ENCODE data around the gene EPB41L2.

EPB41L2 gene

DNA sequence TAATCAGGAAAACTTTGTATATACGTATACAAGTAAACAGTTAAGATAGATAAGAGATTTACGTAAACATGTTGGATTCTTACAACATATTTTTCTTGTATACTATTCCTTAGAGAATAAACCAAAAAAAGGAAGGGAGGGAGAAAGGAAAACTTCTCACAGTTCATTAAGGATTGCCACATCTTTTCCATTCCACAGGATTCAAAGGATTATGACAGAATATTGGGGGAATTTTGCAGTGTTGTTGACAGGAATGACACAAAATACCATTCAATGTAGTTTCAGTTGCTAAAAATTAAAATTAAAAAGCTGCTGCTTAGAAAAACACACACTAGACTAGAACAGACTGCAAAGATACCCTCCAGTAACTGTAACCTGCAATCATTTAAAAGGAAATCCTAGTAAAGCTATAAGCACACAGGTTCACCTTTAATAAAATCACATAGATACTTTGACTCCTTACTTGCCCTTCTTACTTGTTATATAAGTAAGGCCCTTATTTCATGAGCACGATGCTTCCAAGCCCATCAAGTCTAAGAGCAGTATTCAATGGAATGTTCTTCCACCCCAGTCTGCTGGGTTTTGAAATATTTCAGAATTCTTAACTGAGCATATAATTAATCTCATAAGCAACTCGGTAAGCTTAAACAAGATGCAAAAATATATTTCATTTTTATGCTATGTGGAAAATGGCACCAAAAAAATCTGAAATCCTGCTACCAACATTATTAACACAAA is 128.0 kb downstream of the EPB41L2 start:
- Histone ChIP-seq H3K27ac (ENCODE audit: low read length) (no peak overlapping the region), H3K36me3 (ENCODE audit: control insufficient read depth, low read depth, low read length) (no peaks in the 10 kb centered on the region), H3K9ac (ENCODE audit: low read length) (no peak overlapping the region), H3K4me3 (ENCODE audit: low read length) (no peak overlapping the region), H3K9me3 (ENCODE audit: control insufficient read depth, low read depth, low read length) (no peaks in the 10 kb centered on the region), H3K27me3 (ENCODE audit: control insufficient read depth, insufficient read depth, low read length) (no peaks in the 10 kb centered on the region), H3K4me1 (ENCODE audit: control insufficient read depth, low read depth, low read length) (peaks cover 16% of the 10 kb centered on the region)

DNA sequence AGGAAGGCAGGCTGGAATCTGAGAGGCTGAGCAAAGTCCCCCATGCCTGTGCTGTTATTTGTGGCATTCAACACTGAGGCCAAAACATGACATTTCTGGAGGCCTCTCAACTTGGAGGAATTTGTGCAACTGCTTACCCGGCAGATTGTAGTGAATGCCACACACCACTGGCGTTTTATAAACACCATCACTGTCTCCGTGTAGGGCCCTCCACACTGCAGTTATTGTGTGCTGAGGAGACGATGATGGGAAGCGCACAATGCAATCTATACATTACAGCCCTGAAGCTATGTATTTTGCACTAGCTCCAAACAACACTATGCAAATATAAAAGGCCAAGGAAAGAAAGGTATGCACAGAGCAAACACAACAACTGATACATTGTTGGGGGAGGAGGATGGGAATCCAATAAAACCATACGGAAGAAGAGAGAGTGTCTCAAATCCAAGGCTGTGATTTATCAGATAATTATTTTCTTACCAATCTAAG is 129.3 kb downstream of the EPB41L2 start:
- Histone ChIP-seq H3K27ac (ENCODE audit: low read length) (no peak overlapping the region), H3K4me1 (ENCODE audit: control insufficient read depth, low read depth, low read length) (peaks cover 18% of the 10 kb centered on the region), H3K9me3 (ENCODE audit: control insufficient read depth, low read depth, low read length) (no peaks in the 10 kb centered on the region), H3K27me3 (ENCODE audit: control insufficient read depth, insufficient read depth, low read length) (no peaks in the 10 kb centered on the region), H3K9ac (ENCODE audit: low read length) (no peak overlapping the region), H3K36me3 (ENCODE audit: control insufficient read depth, low read depth, low read length) (no peaks in the 10 kb centered on the region), H3K4me3 (ENCODE audit: low read length) (no peak overlapping the region)

DNA sequence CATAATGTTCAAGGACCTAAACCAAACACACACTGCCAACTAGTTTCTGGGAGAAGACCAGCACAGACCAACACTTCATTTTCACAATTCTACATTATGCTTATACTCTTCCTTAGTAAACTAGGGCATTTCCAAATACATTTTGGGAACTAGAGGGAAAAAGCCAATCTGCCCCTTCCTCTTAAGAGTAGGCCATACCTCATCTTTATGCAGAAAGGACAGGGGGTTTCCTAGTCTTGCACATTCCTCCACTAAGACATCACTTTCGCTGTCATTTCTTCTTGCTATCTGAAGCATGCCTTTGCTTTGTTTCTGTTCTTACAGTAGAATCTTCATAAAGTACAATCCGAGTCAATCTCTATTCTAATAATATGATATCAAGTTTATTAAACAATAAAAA is 130.1 kb downstream of the EPB41L2 start:
- H3K36me3 ChIP-seq (ENCODE audit: control insufficient read depth, low read depth, low read length) = no peaks in the 10 kb centered on the region
- peaks cover 18% of the 10 kb centered on the region for H3K4me1 ChIP-seq (ENCODE audit: control insufficient read depth, low read depth, low read length)
- H3K27ac ChIP-seq (ENCODE audit: low read length) = no peak overlapping the region
- H3K9ac ChIP-seq (ENCODE audit: low read length) = no peak overlapping the region
- H3K9me3 ChIP-seq (ENCODE audit: control insufficient read depth, low read depth, low read length) = no peaks in the 10 kb centered on the region
- no peak overlapping the region for H3K4me3 ChIP-seq (ENCODE audit: low read length)
- no peaks in the 10 kb centered on the region for H3K27me3 ChIP-seq (ENCODE audit: control insufficient read depth, insufficient read depth, low read length)

DNA sequence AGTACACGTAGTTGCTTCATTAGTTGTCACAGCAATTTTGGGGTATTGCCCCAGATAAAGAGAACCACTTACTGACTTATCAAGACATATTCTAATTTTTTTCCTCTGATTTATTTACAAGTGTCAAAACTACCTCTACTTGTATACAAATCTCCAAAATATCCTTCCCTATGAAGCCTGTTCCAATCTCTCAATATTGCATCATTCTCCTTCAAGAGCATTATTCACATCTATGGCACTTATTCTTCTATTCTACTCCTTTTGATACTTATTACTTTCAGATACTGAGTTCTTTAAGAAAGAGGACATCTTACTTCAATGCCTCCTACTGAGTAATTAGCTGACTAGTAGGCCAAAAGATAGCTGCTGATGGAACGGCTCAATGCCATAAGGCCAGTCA is 130.6 kb downstream of the EPB41L2 start:
- Histone ChIP-seq H3K36me3 (ENCODE audit: control insufficient read depth, low read depth, low read length) (no peaks in the 10 kb centered on the region), H3K27ac (ENCODE audit: low read length) (no peak overlapping the region), H3K27me3 (ENCODE audit: control insufficient read depth, insufficient read depth, low read length) (no peaks in the 10 kb centered on the region), H3K9me3 (ENCODE audit: control insufficient read depth, low read depth, low read length) (no peaks in the 10 kb centered on the region), H3K4me3 (ENCODE audit: low read length) (no peak overlapping the region), H3K4me1 (ENCODE audit: control insufficient read depth, low read depth, low read length) (peaks cover 19% of the 10 kb centered on the region), H3K9ac (ENCODE audit: low read length) (no peak overlapping the region)

DNA sequence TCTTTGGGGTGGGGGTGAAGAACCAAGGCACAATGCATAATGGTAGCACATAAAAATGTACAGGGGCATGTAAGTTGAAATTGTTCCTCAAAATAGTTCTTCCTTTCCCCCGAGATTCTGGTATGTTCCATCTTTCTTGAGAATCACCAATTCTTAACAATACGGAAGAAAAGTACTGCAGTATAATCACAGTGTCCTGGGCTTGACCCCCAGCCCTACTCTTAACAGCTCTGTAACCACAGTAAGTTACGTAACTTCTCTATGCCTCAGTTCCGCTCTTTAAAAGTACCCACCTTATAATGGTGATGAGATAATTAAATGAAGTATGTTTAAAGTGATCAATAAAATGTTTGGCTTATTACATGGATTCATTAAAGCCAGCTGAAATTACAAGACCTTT is 131.4 kb downstream of the EPB41L2 start:
- Histone ChIP-seq H3K9ac (ENCODE audit: low read length) (no peak overlapping the region), H3K4me3 (ENCODE audit: low read length) (no peak overlapping the region), H3K27me3 (ENCODE audit: control insufficient read depth, insufficient read depth, low read length) (no peaks in the 10 kb centered on the region), H3K27ac (ENCODE audit: low read length) (no peak overlapping the region), H3K36me3 (ENCODE audit: control insufficient read depth, low read depth, low read length) (no peaks in the 10 kb centered on the region), H3K9me3 (ENCODE audit: control insufficient read depth, low read depth, low read length) (no peaks in the 10 kb centered on the region), H3K4me1 (ENCODE audit: control insufficient read depth, low read depth, low read length) (peaks cover 21% of the 10 kb centered on the region)

DNA sequence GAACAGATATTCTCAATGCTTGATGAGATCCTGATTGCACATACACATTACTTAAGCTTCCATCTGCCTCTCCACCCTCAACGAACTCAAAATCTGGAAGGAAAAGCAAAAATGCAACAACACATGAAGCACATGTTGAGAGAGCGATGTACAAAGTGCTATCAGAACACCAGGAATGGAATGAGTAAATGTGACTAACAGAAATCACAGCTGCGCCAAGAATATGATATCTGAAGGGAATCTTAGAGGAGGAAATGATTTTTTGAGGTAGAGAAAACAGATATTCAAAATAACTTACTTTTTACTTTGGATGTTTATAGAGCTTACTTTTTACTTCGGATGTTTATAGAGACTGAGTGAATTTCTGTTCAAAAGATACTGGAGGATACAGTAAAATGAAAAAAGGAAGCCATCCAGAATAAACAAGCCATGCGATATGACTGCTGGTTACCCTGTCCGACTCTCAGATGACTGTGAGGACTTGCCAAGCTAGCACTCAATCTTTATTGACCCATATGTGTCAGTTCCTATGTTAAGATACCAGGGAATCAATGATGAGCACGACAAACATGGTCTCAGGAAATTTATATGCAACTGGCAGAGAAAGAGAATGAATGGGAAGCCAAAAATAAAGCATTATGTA is 133.9 kb downstream of the EPB41L2 start:
- Histone ChIP-seq H3K4me1 (ENCODE audit: control insufficient read depth, low read depth, low read length) (peaks cover 13% of the 10 kb centered on the region), H3K9ac (ENCODE audit: low read length) (no peak overlapping the region), H3K27me3 (ENCODE audit: control insufficient read depth, insufficient read depth, low read length) (no peaks in the 10 kb centered on the region), H3K9me3 (ENCODE audit: control insufficient read depth, low read depth, low read length) (no peaks in the 10 kb centered on the region), H3K27ac (ENCODE audit: low read length) (no peak overlapping the region), H3K36me3 (ENCODE audit: control insufficient read depth, low read depth, low read length) (no peaks in the 10 kb centered on the region), H3K4me3 (ENCODE audit: low read length) (no peak overlapping the region)

DNA sequence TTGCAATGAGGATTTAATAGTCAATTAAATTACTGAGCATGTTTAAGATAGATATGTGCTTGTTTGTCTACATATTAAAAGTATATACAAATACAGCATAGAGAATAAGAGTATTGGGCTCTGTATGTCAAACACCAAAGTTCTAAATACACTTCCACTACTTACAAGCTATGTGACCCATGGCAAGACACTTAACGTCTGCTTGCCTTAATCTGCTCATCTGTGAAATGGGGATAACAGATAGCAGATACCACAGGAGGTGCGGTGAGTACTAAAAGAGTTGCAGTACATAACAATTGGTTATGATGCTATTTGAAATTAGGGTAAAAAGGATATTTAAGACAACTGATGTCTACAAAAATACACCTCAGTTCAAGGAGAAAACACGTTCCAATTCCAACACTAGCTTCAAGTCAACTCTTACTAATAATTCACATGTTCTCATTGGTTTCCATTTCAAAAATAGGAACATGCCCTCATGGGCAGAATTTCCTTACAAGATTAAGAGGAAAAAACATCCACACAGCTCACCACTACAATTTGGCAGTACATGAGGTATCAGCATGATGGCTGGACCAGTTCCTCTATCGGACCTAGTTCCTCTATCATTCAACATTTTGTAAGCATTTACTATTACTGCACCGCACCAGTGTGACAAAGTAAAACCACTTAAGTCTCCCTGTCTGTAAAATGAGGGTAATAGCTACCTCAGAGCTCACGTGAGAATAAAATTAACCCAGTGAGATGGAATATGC is 134.7 kb downstream of the EPB41L2 start:
- H3K27me3 ChIP-seq (ENCODE audit: control insufficient read depth, insufficient read depth, low read length) = no peaks in the 10 kb centered on the region
- H3K36me3 ChIP-seq (ENCODE audit: control insufficient read depth, low read depth, low read length) = no peaks in the 10 kb centered on the region
- H3K4me3 ChIP-seq (ENCODE audit: low read length) = no peak overlapping the region
- H3K27ac ChIP-seq (ENCODE audit: low read length) = no peak overlapping the region
- peaks cover 6% of the 10 kb centered on the region for H3K4me1 ChIP-seq (ENCODE audit: control insufficient read depth, low read depth, low read length)
- no peak overlapping the region for H3K9ac ChIP-seq (ENCODE audit: low read length)
- H3K9me3 ChIP-seq (ENCODE audit: control insufficient read depth, low read depth, low read length) = no peaks in the 10 kb centered on the region

DNA sequence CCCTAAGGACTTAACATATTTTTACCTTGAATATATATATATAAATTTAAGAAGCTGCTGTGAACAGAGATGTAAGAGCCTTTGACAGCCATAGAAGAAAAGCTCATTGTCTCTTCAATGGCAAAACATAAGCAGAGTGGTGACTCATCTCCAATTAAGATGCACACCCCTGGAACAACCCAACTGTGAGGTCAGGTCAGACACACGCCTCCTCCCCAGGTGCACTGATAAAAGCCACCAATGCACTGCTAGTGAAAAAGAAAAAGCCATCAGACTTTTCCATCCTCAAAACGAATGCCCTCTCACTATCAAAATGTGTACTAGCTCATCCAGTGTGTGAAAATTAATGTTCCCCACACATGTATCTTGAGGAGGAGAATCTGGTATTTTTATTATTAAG is 135.7 kb downstream of the EPB41L2 start:
- H3K36me3 ChIP-seq (ENCODE audit: control insufficient read depth, low read depth, low read length) = no peaks in the 10 kb centered on the region
- H3K9me3 ChIP-seq (ENCODE audit: control insufficient read depth, low read depth, low read length) = no peaks in the 10 kb centered on the region

DNA sequence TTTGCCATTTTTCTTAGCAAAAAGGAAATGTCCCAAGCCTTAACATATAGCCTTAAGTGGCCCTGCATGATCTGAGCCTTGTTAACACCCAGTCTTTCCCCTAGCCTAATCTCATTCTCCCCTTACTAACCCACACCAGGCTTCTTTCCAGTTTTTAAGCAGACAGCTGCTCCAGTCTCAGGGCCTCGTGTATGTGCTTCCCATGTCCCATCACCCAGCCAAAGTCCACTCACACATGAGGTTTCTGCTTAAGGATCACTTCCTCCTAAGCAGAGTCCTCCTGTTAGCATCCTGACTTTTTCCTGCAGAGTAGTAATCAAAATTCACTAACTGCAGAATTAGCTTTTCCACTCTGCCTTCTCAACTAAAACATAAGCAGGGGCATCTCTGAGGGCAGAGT is 139.7 kb downstream of the EPB41L2 start:
- Histone ChIP-seq H3K9me3 (ENCODE audit: control insufficient read depth, low read depth, low read length) (no peaks in the 10 kb centered on the region), H3K36me3 (ENCODE audit: control insufficient read depth, low read depth, low read length) (no peaks in the 10 kb centered on the region), H3K4me3 (ENCODE audit: low read length) (no peak overlapping the region), H3K27ac (ENCODE audit: low read length) (no peak overlapping the region), H3K27me3 (ENCODE audit: control insufficient read depth, insufficient read depth, low read length) (no peaks in the 10 kb centered on the region), H3K4me1 (ENCODE audit: control insufficient read depth, low read depth, low read length) (peaks cover 3% of the 10 kb centered on the region), H3K9ac (ENCODE audit: low read length) (no peak overlapping the region)

More for the DNA sequence above, 135.7 kb downstream of the EPB41L2 start:
- no peak overlapping the region for H3K9ac ChIP-seq (ENCODE audit: low read length)
- H3K4me1 ChIP-seq (ENCODE audit: control insufficient read depth, low read depth, low read length) = peaks cover 6% of the 10 kb centered on the region
- no peak overlapping the region for H3K27ac ChIP-seq (ENCODE audit: low read length)
- H3K4me3 ChIP-seq (ENCODE audit: low read length) = no peak overlapping the region
- H3K27me3 ChIP-seq (ENCODE audit: control insufficient read depth, insufficient read depth, low read length) = no peaks in the 10 kb centered on the region

DNA sequence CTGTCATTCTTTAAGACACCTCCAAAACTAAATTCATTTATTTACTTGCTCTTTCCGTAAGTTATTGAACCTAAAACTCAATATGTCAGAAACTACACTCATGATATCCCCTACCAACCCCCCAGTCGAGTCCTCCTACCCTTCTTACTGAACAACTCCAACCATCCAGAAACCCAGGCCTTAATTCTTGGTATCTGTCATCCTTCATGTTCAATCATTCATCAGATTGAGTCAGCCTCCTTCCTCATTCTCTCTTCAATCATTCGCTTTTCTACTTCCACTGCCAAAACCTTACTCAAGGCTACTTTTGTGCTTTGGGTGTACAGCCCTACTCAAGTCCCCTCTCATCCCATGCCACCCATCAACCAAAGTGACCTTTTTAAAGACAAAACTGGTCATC is 140.1 kb downstream of the EPB41L2 start:
- Histone ChIP-seq H3K9me3 (ENCODE audit: control insufficient read depth, low read depth, low read length) (no peaks in the 10 kb centered on the region), H3K36me3 (ENCODE audit: control insufficient read depth, low read depth, low read length) (no peaks in the 10 kb centered on the region), H3K27me3 (ENCODE audit: control insufficient read depth, insufficient read depth, low read length) (no peaks in the 10 kb centered on the region), H3K27ac (ENCODE audit: low read length) (no peak overlapping the region), H3K4me1 (ENCODE audit: control insufficient read depth, low read depth, low read length) (peaks cover 3% of the 10 kb centered on the region), H3K9ac (ENCODE audit: low read length) (no peak overlapping the region), H3K4me3 (ENCODE audit: low read length) (no peak overlapping the region)

DNA sequence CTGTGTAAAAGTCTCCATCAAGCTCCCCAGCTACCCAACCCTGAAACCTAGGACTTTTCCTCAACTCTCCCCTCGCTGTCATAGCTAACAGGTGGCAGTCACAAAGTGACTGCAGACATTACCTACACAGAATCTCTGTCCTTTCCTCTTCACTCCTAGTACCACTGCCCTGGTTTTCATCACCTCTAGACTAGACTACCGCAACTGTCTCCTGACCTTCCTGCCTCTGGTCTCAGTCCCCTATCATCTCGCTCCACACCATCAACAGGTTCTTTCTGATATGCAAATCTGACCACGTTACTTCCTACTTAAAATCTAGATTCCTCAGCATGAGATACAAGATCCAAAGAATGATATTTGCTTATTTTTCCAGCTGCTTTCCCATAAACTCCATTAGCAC is 142.1 kb downstream of the EPB41L2 start:
- H3K9me3 ChIP-seq (ENCODE audit: control insufficient read depth, low read depth, low read length) = no peaks in the 10 kb centered on the region
- H3K9ac ChIP-seq (ENCODE audit: low read length) = no peak overlapping the region
- no peaks in the 10 kb centered on the region for H3K4me1 ChIP-seq (ENCODE audit: control insufficient read depth, low read depth, low read length)
- no peaks in the 10 kb centered on the region for H3K36me3 ChIP-seq (ENCODE audit: control insufficient read depth, low read depth, low read length)
- no peak overlapping the region for H3K27ac ChIP-seq (ENCODE audit: low read length)
- H3K27me3 ChIP-seq (ENCODE audit: control insufficient read depth, insufficient read depth, low read length) = no peaks in the 10 kb centered on the region
- H3K4me3 ChIP-seq (ENCODE audit: low read length) = no peak overlapping the region
